ENCODE measurements around the gene NPB.
A peak's percentile ranks its signal among the peaks of the same experiment; 100 is the strongest.

NPB gene

GRCh38 chr17:81926451-81927151 lies 24.6 kb downstream of the NPB start (continued):
- TF ChIP-seq ZNF692 (tag by site-specific recombination; IDR thresholded peaks at IDR 0.05) (peak; percentile 77), ZSCAN16 (tag by site-specific recombination; IDR thresholded peaks at IDR 0.05) (no peak), ZFHX2 (tag by site-specific recombination; conservative IDR thresholded peaks at IDR 0.05) (peak; percentile 85), ATF2 (tag by site-specific recombination; IDR thresholded peaks at IDR 0.05; ENCODE audit: low read depth) (peak; percentile 58), REST (tag by site-specific recombination; IDR thresholded peaks at IDR 0.05) (no peak), ZNF37A (tag by site-specific recombination; IDR thresholded peaks at IDR 0.05) (no peak), ZEB2 (tag by site-specific recombination; IDR thresholded peaks at IDR 0.05) (peak; percentile 99), ZNF843 (tag by site-specific recombination; IDR thresholded peaks at IDR 0.05) (peak; percentile 64), SP7 (tag by site-specific recombination; IDR thresholded peaks at IDR 0.05) (peak; percentile 89), BCL6B (tag by site-specific recombination; IDR thresholded peaks at IDR 0.05) (no peak), ZNF558 (tag by site-specific recombination; IDR thresholded peaks at IDR 0.05) (peak; percentile 20; the same call in 1 of the 2 replicates), ZNF488 (tag by site-specific recombination; IDR thresholded peaks at IDR 0.05) (peak; percentile 59; the same call in 1 of the 2 replicates), TSHZ1 (tag by site-specific recombination; IDR thresholded peaks at IDR 0.05; ENCODE audit: borderline replicate concordance) (peak; percentile 62), ZBTB48 (tag by site-specific recombination; IDR thresholded peaks at IDR 0.05) (peak; percentile 75; the same call in 1 of the 2 replicates), ZNF660 (tag by site-specific recombination; IDR thresholded peaks at IDR 0.05) (peak; percentile 77; the same call in 1 of the 2 replicates), ZNF510 (tag by site-specific recombination; IDR thresholded peaks at IDR 0.05; ENCODE audit: insufficient replicate concordance) (no peak), BCL11A (tag by site-specific recombination; IDR thresholded peaks at IDR 0.05; ENCODE audit: low read depth) (peak; percentile 83), ZNF629 (tag by site-specific recombination; IDR thresholded peaks at IDR 0.05) (peak; percentile 94), ZBTB8A (tag by site-specific recombination; IDR thresholded peaks at IDR 0.05) (peak; percentile 86), ZBTB44 (tag by site-specific recombination; IDR thresholded peaks at IDR 0.05) (no peak), SCRT2 (tag by site-specific recombination; IDR thresholded peaks at IDR 0.05) (no peak)
